Gastrocnemius medialis (tissue), 4 donors: ENCODE data around the gene AKAP9. TPM values are rescaled to one million over a fixed set of nuclear protein-coding genes. Genes with fewer than 3 reads are reported as not detected.

Experiments
- ATAC-seq, 2 donors: fragments of 150-250 bp; one replicate each; pipeline ENCODE4 v1.9.1; 2016
- DNase-seq, 2 donors: peaks; one replicate each; pipeline ENCODE4 v3.0.0-alpha.2; 2019
- H3K27ac ChIP-seq, 4 donors: fragments of 200-600 bp; sonication (generic); 1 replicate in 1 of 4; 2 replicates in 3 of 4; pipeline ENCODE4 v1.5.1; 2016 to 2018; ENCODE audit warnings: mild to moderate bottlenecking in 2 of 4, moderate library complexity in 1 of 4
- H3K27me3 ChIP-seq, 3 donors: fragments of 200-600 bp; sonication (generic) in 2 of 3; 1 replicate in 1 of 3; 2 replicates in 2 of 3; pipeline versions ENCODE4 v1.5.1 to v1.6.0; 2016 to 2019; ENCODE audit warnings: mild to moderate bottlenecking in 1 of 3, moderate library complexity in 1 of 3
- H3K36me3 ChIP-seq, 2 donors: fragments of 200-600 bp; sonication (generic) in 1 of 2; one replicate each; pipeline ENCODE4 v1.5.1; 2017 to 2018
- H3K4me1 ChIP-seq, 2 donors: fragments of 200-600 bp; sonication (generic) in 1 of 2; one replicate each; pipeline ENCODE4 v1.5.1; 2016 to 2017; ENCODE audit warnings: mild to moderate bottlenecking in 2 of 2
- H3K4me3 ChIP-seq, 4 donors: fragments of 200-600 bp; sonication (generic) in 3 of 4; 1 replicate in 1 of 4; 2 replicates in 3 of 4; pipeline ENCODE4 v1.5.1; 2016 to 2019; ENCODE audit warnings: mild to moderate bottlenecking in 2 of 4
- H3K9me3 ChIP-seq, 3 donors: fragments of 200-600 bp; sonication (generic) in 2 of 3; 1 replicate in 1 of 3; 2 replicates in 2 of 3; pipeline ENCODE4 v1.5.1; 2016 to 2019
- CTCF ChIP-seq, 5 experiments: fragments of 450-650 bp in 3 of 5; fragments of 200-600 bp in 2 of 5; sonication (generic) in 2 of 5; IDR thresholded peaks in 4 of 5; conservative IDR thresholded peaks in 1 of 5; 1 replicate in 4 of 5; 2 replicates in 1 of 5; pipeline ENCODE4 v1.5.1; 2016 to 2019; ENCODE audit warnings: antibody characterized with exemption in 5 of 5, mild to moderate bottlenecking in 3 of 5, moderate library complexity in 3 of 5
- POLR2A ChIP-seq, 2 donors: fragments of 450-650 bp; IDR thresholded peaks; one replicate each; pipeline ENCODE4 v1.6.1; 2017; ENCODE audit warnings: antibody characterized with exemption in 2 of 2, mild to moderate bottlenecking in 2 of 2, moderate library complexity in 2 of 2
- in situ Hi-C, 4 donors: fragments of 200-750 bp; cut with MboI; loops; one replicate each; pipeline versions ENCODE4 v1.15.0 to v1.8.0; 2017; ENCODE audit warnings: low sequenced_read_pairs in 4 of 4
- intact Hi-C: fragments of 100-400 bp; cut with DNase I; formaldehyde crosslinking; loops from one replicate; pipeline ENCODE4 v1.15.1; 2023; ENCODE audit warnings: low total_unique reads
- total RNA-seq, 4 donors: library from RNA; depleted of rRNA; stranded (reverse); fragments of >200 nt; gene quantifications; one replicate each; pipeline versions ENCODE4 v1.1.0 to v1.2.3, GENCODE V29; 2016

Gene AKAP9
- total RNA-seq, 4 donors from 2014 or later: 25.4 to 80.0 (median 40.6) TPM

- intact Hi-C loops (no loop called here), in situ Hi-C loops (no loop called here)
- H3K27ac ChIP-seq: peak overlapping the region in 3 of 4 donors; percentile 0 to 78 (median 5)
- peaks cover 5 to 29% of the 10 kb centered on the region in 2 donors for H3K4me1 ChIP-seq
- no peaks in the 10 kb centered on the region for H3K27me3 ChIP-seq
- no peak for DNase-seq
- peaks cover 0 to 11% of the 10 kb centered on the region in 2 donors for H3K36me3 ChIP-seq
- no peak for ATAC-seq
- no peak for TF ChIP-seq CTCF (IDR thresholded peaks at IDR 0.05 in 4 of 5, conservative IDR thresholded peaks at IDR 0.05 in 1 of 5)
- TF ChIP-seq POLR2A (IDR thresholded peaks at IDR 0.05): no peak
- H3K4me3 ChIP-seq: no peak overlapping the region
- no peaks in the 10 kb centered on the region for H3K9me3 ChIP-seq
These were observed 112.0 kb downstream of the AKAP9 start for GRCh38 chr7:92052684-92053083.

GRCh38 chr7:92053312-92053711 lies 112.7 kb downstream of the AKAP9 start:
- H3K4me3 ChIP-seq: no peak overlapping the region
- peak overlapping the region in 2 of 4 donors; percentile 5 to 78 for H3K27ac ChIP-seq
- H3K36me3 ChIP-seq: peaks cover 0 to 11% of the 10 kb centered on the region in 2 donors
- DNase-seq (no peak), ATAC-seq (no peak)
- intact Hi-C loops (no loop called here), in situ Hi-C loops (no loop called here)
- H3K27me3 ChIP-seq: no peaks in the 10 kb centered on the region
- peaks cover 11 to 34% of the 10 kb centered on the region in 2 donors for H3K4me1 ChIP-seq
- no peaks in the 10 kb centered on the region for H3K9me3 ChIP-seq
- TF ChIP-seq POLR2A (IDR thresholded peaks at IDR 0.05) (no peak), CTCF (IDR thresholded peaks at IDR 0.05 in 4 of 5, conservative IDR thresholded peaks at IDR 0.05 in 1 of 5) (no peak)

GRCh38 chr7:92056286-92056685 lies 115.6 kb downstream of the AKAP9 start:
- no peak overlapping the region for H3K4me3 ChIP-seq
- in situ Hi-C loops: no loop called here
- intact Hi-C loops: no loop called here
- no peaks in the 10 kb centered on the region for H3K36me3 ChIP-seq
- TF ChIP-seq CTCF (IDR thresholded peaks at IDR 0.05 in 4 of 5, conservative IDR thresholded peaks at IDR 0.05 in 1 of 5): no peak
- no peak for TF ChIP-seq POLR2A (IDR thresholded peaks at IDR 0.05)
- H3K9me3 ChIP-seq: no peaks in the 10 kb centered on the region
- H3K27me3 ChIP-seq: no peaks in the 10 kb centered on the region
- DNase-seq (no peak), ATAC-seq (no peak)
- H3K4me1 ChIP-seq: peaks cover 31 to 63% of the 10 kb centered on the region in 2 donors
- H3K27ac ChIP-seq: peak overlapping the region in 3 of 4 donors; percentile 76 to 83 (median 78)

- peak overlapping the region in 1 of 4 donors; percentile 23 for H3K4me3 ChIP-seq
- ATAC-seq (peak; percentile 36 to 84), DNase-seq (no peak)
- H3K27ac ChIP-seq: peak overlapping the region; percentile 42 to 83 (median 77)
- H3K27me3 ChIP-seq: no peaks in the 10 kb centered on the region
- H3K4me1 ChIP-seq: peaks cover 36 to 56% of the 10 kb centered on the region in 2 donors
- intact Hi-C loops (no loop called here), in situ Hi-C loops (no loop called here)
- H3K36me3 ChIP-seq: no peaks in the 10 kb centered on the region
- no peak for TF ChIP-seq POLR2A (IDR thresholded peaks at IDR 0.05)
- TF ChIP-seq CTCF (IDR thresholded peaks at IDR 0.05 in 4 of 5, conservative IDR thresholded peaks at IDR 0.05 in 1 of 5): no peak
- H3K9me3 ChIP-seq: no peaks in the 10 kb centered on the region
These were observed 116.7 kb downstream of the AKAP9 start for GRCh38 chr7:92057375-92057774.

GRCh38 chr7:92058040-92058439 lies 117.4 kb downstream of the AKAP9 start:
- H3K9me3 ChIP-seq: no peaks in the 10 kb centered on the region
- H3K27me3 ChIP-seq: no peaks in the 10 kb centered on the region
- intact Hi-C loops: no loop called here
- DNase-seq: no peak
- H3K27ac ChIP-seq: peak overlapping the region; percentile 51 to 83 (median 77)
- ATAC-seq: peak; percentile 47 to 51
- H3K4me3 ChIP-seq: peak overlapping the region; percentile 14 to 33 (median 26)
- H3K4me1 ChIP-seq: peaks cover 36 to 50% of the 10 kb centered on the region in 2 donors
- peaks cover 0 to 3% of the 10 kb centered on the region in 2 donors for H3K36me3 ChIP-seq
- TF ChIP-seq CTCF (IDR thresholded peaks at IDR 0.05 in 4 of 5, conservative IDR thresholded peaks at IDR 0.05 in 1 of 5) (no peak), POLR2A (IDR thresholded peaks at IDR 0.05) (no peak)
- in situ Hi-C loops: no loop called here
